Measurements from ENCODE around the gene SLC23A3. TPM values are rescaled to one million over a fixed set of nuclear protein-coding genes. Genes with fewer than 3 reads are reported as not detected.
A peak's percentile ranks its signal among the peaks of the same experiment; 100 is the strongest.

The SLC23A3 gene
- total RNA-seq, 1 experiment from 2014 or later: not detected

DNA sequence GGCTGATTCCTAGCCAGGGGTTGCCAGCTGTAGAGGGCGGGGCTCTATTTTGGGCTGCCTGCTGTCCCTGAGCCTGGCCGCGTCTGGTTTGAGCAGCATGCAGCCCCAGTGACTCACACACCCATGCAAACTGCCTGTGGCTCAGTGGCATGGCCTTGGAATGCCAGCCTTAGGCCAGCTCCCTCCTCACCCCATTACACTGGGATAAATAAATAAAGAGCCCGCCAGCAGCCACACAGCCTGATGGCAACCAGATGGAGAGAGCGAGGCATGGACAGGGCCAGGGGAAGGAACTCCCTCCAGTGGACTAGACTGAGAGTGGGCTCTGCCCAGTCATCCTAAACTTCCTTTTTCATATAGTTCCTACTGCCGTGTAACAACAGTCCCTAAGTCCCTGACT, 27.5 kb downstream of the SLC23A3 start:
- peak; percentile 99 for DNase-seq (ENCODE audit: low read depth)

DNA sequence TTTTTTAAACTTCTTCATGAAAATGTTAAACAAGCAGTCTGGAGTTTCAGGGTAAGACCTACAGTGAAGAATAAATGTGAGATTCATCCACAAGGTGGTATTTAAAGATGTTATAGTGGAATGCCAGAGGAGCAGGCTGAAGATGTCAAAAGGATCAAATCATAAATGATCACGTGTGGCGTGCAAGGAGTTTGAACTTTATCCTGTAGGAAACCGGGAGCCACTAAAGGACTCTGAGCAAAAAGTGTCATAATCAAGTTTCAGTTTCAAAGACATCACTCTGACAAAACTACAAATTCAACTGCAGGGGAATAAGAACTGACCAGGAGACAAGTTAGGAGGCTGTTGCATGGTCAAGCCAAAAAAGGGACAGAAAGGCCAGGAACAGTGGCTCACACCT, 29.1 kb downstream of the SLC23A3 start:
- no peak for DNase-seq (ENCODE audit: low read depth)

- DNase-seq (ENCODE audit: low read depth): peak; percentile 19
Measured at GRCh38 chr2:219133976-219134375, 35.9 kb downstream of the SLC23A3 start.

DNA sequence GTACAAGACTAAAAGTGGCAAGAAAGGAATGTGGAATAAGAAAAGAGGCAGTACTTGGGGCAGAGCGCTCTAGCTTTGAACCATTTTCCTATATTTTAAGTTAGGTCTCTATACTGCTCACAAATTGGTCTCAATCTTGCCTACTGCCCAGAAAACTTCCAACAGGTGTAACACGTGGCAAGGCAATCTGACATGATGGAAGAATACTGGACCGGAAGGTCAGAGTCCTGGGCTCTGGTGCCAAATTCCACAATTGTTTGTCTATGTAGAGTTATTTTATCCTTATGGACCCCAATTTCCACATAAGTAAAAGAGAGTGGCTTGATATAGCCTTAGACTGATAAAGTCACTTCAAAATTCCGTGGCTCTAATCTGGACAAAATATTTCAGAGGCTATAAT, 38.1 kb downstream of the SLC23A3 start:
- DNase-seq (ENCODE audit: low read depth): no peak

- no peak for DNase-seq (ENCODE audit: low read depth)
Measured at GRCh38 chr2:219131327-219131726, 38.5 kb downstream of the SLC23A3 start.

GRCh38 chr2:219129589-219129988, 40.2 kb downstream of the SLC23A3 start:
- DNase-seq (ENCODE audit: low read depth): no peak

DNA sequence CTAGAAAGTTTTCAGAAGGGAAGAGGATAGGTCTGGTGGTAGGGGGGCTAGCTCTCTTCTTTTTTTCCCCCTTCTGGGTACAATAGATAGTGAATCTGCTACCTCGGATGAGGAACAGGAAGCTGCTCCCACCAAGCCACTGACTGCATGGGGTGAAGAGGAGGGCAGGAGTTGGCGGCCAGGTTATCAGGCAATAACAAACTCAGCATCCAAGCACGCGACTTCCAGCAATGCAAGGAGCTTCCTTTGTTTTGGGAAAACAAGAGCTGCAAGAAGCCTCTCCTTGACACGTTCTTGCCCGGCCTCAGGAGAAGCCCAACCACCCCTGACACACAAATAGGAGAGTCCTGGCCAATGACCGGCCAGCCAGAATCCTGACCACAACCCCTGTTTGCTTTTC, 41.4 kb downstream of the SLC23A3 start:
- DNase-seq (ENCODE audit: low read depth): no peak

DNA sequence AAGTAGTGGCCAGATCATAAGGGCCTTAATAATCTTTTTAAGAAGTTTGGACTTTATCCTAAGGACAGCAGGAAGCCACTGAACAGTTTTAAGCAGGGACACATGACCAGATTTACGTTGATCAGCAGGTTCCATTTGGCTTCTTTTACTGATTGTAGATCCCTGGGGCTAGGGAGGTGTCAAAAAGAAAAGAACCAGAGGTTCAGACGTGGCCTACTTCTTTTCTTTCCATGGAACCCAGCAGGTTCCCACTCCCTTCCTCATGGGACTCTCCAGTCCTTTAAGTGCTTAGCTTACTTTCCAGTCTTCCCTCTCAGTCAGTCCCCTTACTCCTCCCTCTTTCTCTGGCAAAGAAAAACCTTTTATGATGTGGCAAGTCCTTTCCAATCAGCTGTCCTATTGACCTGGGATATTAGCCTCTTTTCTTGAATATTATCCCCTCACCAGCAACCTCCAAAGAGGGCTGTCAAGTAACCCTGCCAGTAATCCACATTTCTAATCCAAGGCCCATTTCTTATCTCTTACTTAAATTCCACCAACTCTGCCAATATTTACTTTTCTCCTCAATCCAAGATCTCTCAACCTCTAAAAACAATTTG, 42.7 kb downstream of the SLC23A3 start:
- DNase-seq (ENCODE audit: low read depth): no peak

GRCh38 chr2:219126555-219126954, 43.3 kb downstream of the SLC23A3 start:
- DNase-seq (ENCODE audit: low read depth): no peak

GRCh38 chr2:219125886-219126270, 44.0 kb downstream of the SLC23A3 start:
- peak; percentile 59 for DNase-seq (ENCODE audit: low read depth)

DNA sequence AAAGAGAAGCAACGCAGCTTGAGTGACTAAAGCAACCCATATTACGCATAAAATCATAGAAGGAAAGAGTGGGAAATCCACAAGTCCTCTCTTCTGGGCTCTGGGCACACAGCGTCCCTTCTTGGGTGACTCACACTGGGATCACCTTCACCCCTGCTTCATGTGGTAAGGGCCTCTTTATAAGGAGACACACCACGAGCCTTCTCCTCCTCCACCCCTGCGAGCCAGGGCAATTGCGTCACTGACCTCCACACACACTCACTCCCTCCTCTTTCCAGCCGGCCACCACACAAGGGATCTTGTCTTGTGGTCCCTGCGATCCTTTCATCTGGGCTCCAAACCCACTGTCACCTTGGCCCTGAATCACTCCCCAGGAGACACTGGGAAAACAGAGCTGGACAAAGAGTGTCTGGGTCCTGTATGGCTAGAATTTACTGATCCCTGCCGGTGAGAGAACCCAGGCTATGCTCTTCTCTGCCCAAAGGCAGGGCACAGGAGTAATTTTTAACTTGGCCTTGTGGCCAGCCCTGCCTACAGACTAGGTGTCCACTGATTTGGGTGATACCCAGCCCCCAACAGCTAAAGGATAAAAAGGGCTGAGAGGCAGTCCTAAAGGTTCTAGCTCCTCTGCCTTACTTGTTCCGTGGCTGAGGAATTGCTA, 44.5 kb downstream of the SLC23A3 start:
- peak; percentile 99 for DNase-seq (ENCODE audit: low read depth)

GRCh38 chr2:219124381-219125110, 45.3 kb downstream of the SLC23A3 start:
- DNase-seq (ENCODE audit: low read depth): peak; percentile 50

DNA sequence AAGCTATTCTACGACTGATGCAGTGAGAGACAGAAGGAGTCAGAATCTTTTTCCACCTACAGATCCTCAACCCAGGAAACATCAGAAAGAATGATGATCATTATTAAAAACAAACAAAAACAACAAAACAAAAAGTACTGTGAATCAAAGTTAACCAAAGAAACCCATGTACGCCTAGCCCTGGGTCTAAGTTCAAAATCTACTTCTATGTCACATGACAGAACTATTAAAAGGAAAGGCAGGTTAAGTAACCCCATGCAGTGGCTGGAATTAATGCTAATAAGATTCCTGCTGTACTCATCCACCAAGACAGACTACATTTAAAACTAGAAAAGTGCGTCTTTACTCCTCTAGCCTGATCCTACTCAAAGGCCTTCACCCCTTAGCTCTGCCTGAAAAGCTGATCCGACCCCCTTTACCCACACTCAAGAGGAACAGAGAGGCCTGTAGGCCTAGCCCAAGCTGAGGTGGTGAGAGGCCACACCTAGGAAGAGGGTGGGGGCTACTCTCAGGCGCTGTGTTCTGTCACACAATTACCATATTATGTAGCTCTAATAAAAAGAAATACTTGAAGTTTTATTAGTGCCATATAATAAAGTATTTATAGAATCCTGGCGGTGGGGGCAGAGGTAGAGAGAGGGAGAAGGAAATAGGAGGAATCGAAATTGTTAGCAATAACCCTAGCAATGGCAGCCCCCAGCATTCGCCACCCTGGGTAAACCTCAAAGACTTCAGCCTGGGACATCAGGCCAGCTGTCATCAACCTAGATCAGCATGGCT, 46.3 kb downstream of the SLC23A3 start:
- DNase-seq (ENCODE audit: low read depth): no peak

DNA sequence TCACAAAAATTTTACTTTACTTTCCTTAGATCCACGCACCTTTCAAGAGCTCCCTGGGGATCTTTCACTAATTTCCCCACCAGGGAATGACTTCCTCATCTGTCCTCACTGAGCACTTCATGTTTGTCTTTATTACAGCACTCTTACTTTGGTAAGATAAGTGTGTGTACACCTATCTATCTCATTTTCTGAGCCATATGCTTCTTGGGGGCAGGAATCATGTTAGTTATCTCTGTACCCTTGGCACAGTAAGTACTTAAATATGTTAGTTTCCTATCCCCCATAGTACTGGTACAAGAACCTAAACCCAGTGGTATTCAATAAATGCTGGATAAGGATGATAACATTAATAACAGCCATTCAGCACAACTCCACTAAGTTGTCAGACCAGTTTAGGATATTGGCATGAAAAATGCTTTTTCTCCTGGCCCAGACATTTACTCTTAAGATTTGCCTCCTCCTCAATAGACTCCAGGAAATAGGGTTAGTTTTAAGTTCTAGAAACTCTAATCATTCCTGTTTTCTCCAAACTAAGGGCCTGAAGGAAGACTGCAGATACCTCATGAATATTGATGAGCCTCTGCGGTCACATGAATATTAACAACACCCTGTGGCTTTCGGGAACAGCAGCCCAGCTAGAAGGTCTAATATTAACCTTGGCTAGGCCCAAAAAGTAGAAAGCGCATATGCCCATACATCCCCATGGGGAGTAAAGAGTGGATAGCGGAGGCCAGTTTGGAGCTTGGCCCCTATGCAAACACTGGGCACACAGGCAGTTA, 47.4 kb downstream of the SLC23A3 start:
- no peak for DNase-seq (ENCODE audit: low read depth)

GRCh38 chr2:219120082-219120481, 49.7 kb downstream of the SLC23A3 start:
- DNase-seq (ENCODE audit: low read depth): no peak

DNA sequence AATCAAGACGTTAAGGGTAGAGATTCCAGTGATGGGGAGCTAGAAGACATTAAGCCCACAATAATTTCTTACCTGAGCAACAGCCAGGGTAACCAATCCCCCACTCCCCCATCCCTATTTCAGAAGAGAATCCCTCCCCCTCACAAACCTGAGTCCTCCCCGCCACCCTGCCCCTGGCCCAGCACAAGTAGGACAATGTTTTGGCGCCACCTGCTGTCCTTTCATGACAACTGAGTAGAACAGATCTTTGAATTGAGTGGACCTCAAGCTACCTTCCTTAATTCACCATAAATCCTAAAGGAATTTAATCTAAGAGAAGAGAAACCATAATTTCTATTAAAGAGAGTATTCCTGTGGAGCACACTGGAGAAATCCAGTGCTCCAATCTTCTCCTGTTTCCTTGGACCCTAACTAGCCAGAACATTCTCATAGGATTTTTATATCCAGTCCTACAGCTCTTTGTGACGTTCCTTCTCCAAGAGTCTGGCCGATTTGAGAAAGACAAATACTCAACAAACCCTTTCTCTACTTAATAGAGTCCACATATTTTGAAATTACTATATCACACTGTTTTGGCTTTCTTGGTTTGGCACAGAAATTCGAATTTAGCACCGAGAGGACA, 50.3 kb downstream of the SLC23A3 start:
- peak; percentile 49 for DNase-seq (ENCODE audit: low read depth)

DNA sequence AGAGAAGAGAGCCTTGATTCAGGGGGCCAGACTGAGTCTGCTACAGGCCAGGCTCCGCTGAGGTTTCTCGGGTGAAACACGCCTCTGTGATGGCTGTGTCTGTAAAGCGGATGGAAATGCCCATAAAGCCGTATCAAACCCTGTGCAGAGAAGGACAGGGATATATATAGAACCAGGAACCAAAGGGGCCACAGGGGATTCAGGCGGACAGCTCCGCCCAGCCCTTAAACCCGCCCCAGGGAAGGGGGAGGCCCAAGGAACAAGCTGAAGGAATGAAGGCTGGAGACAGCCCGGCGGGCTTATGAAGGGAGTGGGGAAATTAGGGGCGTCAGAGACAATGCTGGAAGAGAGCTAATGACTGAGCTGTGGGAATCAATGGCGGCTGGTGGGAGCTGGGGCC, 51.3 kb downstream of the SLC23A3 start:
- no peak for DNase-seq (ENCODE audit: low read depth)

DNA sequence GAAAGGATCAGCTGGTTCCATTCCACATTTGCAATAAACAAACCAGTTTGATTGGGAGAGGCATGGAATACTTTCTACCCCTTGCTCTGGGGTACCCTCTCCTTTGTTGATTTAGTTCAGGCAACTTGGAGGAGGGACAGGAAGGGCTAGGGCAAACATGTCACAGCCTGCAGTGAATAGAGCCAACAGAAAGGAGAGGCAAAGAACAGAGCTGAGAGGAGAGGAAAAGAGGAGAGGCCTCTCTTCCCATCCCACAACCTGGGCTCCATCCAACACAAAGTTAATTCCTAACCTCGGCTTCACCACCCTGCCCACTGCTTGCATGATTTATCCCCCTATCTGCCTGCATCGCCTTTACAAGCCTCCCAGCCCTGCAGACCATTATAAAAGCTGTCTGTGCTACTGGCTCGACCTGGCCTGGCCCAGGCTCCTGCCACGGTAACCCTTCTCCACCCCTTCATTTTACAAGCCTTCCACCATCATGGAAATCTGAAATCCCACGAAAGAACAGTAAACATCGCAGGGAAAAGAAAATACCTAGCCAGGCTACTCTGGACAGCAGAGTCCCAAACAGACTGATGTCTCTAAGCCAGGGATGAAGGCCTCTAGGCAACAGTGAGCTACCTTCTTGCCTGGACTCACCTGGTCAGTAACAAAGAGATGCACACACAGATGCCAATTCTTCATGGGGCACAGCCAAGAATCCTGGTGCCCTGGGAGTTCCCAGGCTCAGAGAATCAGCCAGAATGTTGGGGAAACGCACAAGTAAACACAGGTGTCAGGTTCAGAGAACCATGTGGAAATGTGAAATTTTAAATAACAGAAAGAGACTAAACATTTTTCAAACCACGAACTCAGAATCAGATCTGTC, 52.8 kb downstream of the SLC23A3 start:
- DNase-seq (ENCODE audit: low read depth): no peak

DNA sequence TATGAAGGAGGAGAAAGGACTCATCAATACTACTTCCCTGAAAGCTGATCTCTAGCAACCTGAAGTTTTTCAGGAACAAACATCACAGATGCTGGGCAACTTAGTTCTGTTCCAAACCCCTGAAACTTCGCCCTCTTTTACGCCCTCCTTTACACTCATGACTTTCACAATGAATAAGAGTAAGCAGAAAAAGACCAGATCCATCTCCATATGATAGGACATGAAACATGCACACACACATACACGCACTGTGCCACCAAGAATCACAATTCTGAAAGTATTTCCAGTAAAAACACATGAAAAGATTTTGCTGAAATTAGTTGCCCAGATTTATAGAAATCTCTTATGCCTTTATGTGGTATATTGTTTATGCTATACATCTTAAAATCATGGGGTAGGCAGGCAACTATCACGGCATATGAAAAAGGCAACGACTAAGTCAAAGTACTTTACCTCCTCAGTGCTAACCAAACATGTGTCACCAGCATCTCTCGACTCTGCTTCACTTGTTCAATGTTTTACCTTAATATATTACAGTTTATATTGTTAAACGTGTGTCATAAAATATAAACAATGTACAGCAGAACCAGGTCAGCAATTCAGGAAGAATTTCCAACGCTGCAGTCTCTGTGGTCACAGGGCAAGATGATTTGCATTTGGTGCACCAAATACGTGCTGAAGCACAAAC, 57.0 kb downstream of the SLC23A3 start:
- no peak for DNase-seq (ENCODE audit: low read depth)

GRCh38 chr2:219112062-219112406, 57.8 kb downstream of the SLC23A3 start:
- no peak for DNase-seq (ENCODE audit: low read depth)

All from RPMI7951 (cell line).